MM.1S (cell line): Measurements from ENCODE around the gene HLA-DRB1.

Experiments
- DNase-seq: peaks from one replicate; pipeline ENCODE4 v3.0.0-alpha.2; 2015
- H2AFZ ChIP-seq: fragments of 300-600 bp; sonication (generic); 2 replicates; pipeline ENCODE4 v1.6.0; 2016; ENCODE audit warnings: antibody characterized with exemption, low read length
- H3F3A ChIP-seq: fragments of 300-600 bp; sonication (generic); 2 replicates; pipeline ENCODE4 v1.6.1; 2016; ENCODE audit warnings: mild to moderate bottlenecking, antibody characterized with exemption, low read length, moderate library complexity, mixed read lengths; ENCODE audit not compliant: insufficient read depth
- H3K27ac ChIP-seq: fragments of 300-600 bp; sonication (generic); 2 replicates; pipeline ENCODE4 v1.5.1; 2016; ENCODE audit warnings: mild to moderate bottlenecking, low read length
- H3K27me3 ChIP-seq: fragments of 300-600 bp; sonication (generic); replicated peaks from 2 replicates; pipeline ENCODE4 v1.6.0; 2016; ENCODE audit warnings: low read length; ENCODE audit not compliant: insufficient read depth
- H3K36me3 ChIP-seq: fragments of 300-600 bp; sonication (generic); replicated peaks from 2 replicates; pipeline ENCODE4 v1.6.1; 2016; ENCODE audit warnings: mild to moderate bottlenecking, low read length, mixed read lengths; ENCODE audit not compliant: insufficient read depth
- H3K4me1 ChIP-seq: fragments of 300-600 bp; sonication (generic); 2 replicates; pipeline ENCODE4 v1.6.1; 2016; ENCODE audit warnings: low read length, mixed read lengths
- H3K4me2 ChIP-seq: fragments of 300-600 bp; sonication (generic); 2 replicates; pipeline ENCODE4 v1.6.0; 2016; ENCODE audit warnings: low read depth, low read length
- H3K4me3 ChIP-seq: fragments of 300-600 bp; sonication (generic); 2 replicates; pipeline ENCODE4 v1.5.1; 2016; ENCODE audit warnings: low read length, mixed read lengths
- H3K79me2 ChIP-seq: fragments of 300-600 bp; sonication (generic); 2 replicates; pipeline ENCODE4 v1.6.1; 2016; ENCODE audit warnings: mixed run types, low read length, mixed read lengths
- H3K9ac ChIP-seq: fragments of 300-600 bp; sonication (generic); 2 replicates; pipeline ENCODE4 v1.6.1; 2016; ENCODE audit warnings: low read length, mixed read lengths
- H3K9me2 ChIP-seq: fragments of 300-600 bp; sonication (generic); replicated peaks from 2 replicates; pipeline ENCODE4 v1.6.1; 2016; ENCODE audit warnings: mild to moderate bottlenecking, low read length, mixed read lengths; ENCODE audit not compliant: insufficient read depth
- H3K9me3 ChIP-seq: fragments of 300-600 bp; sonication (generic); replicated peaks from 2 replicates; pipeline ENCODE4 v1.6.1; 2016; ENCODE audit warnings: mild to moderate bottlenecking, low read length, mixed read lengths; ENCODE audit not compliant: insufficient read depth
- H4K20me1 ChIP-seq: fragments of 300-600 bp; sonication (generic); 2 replicates; pipeline ENCODE4 v1.6.1; 2016; ENCODE audit warnings: mild to moderate bottlenecking, low read length, moderate library complexity, mixed read lengths; ENCODE audit not compliant: insufficient read depth
- CTCF ChIP-seq: fragments of 300-600 bp; sonication (generic); IDR thresholded peaks from 2 replicates; pipeline ENCODE4 v1.5.1; 2016; ENCODE audit warnings: antibody characterized with exemption, low read length, mixed read lengths
- EZH2 ChIP-seq: fragments of 300-600 bp; sonication (generic); optimal IDR thresholded peaks from 2 replicates; pipeline ENCODE3; 2017; ENCODE audit warnings: low read depth, mild to moderate bottlenecking, antibody characterized with exemption, low read length, mixed read lengths
- EZH2phosphoT487 ChIP-seq: fragments of 300-600 bp; sonication (generic); IDR thresholded peaks from 2 replicates; pipeline ENCODE4 v1.6.1; 2018; ENCODE audit warnings: antibody characterized with exemption, low read length

Gene HLA-DRB1

GRCh38 chr6:32615885-32616532 lies 26.4 kb upstream of the HLA-DRB1 start:
- no peaks in the 10 kb centered on the region for H3K27me3 ChIP-seq
- H3K79me2 ChIP-seq, result no peaks in the 10 kb centered on the region
- no peaks in the 10 kb centered on the region for H3K9me3 ChIP-seq
- H3K36me3 ChIP-seq, result no peaks in the 10 kb centered on the region
- TF ChIP-seq CTCF, result no peak
- TF ChIP-seq EZH2, result no peak
- no peak for TF ChIP-seq EZH2phosphoT487
- no peaks in the 10 kb centered on the region for H3K9me2 ChIP-seq
- 0 out of 2 replicates have a peak, but pooled peaks cover 2% of the 10 kb centered on the region for H3K4me1 ChIP-seq
- DNase-seq, result no peak
- no peaks in the 10 kb centered on the region for H4K20me1 ChIP-seq
- H3F3A ChIP-seq, result no peaks in the 10 kb centered on the region
- no peak overlapping the region for H3K4me3 ChIP-seq
- no peak overlapping the region for H3K27ac ChIP-seq
- no peak overlapping the region for H3K9ac ChIP-seq
- H2AFZ ChIP-seq, result no peak overlapping the region
- no peak overlapping the region for H3K4me2 ChIP-seq

- H3K9me2 ChIP-seq, result no peaks in the 10 kb centered on the region
- H3K36me3 ChIP-seq, result no peaks in the 10 kb centered on the region
- no peaks in the 10 kb centered on the region for H4K20me1 ChIP-seq
- H3K4me3 ChIP-seq, result no peak overlapping the region
- H3K79me2 ChIP-seq, result no peaks in the 10 kb centered on the region
- H3K4me2 ChIP-seq, result no peak overlapping the region
- H3K27ac ChIP-seq, result no peak overlapping the region
- no peak overlapping the region for H2AFZ ChIP-seq
- H3F3A ChIP-seq, result no peaks in the 10 kb centered on the region
- no peak for DNase-seq
- H3K9ac ChIP-seq, result no peak overlapping the region
- H3K4me1 ChIP-seq, result peaks cover 1% of the 10 kb centered on the region
- H3K9me3 ChIP-seq, result no peaks in the 10 kb centered on the region
- TF ChIP-seq EZH2phosphoT487 (no peak), CTCF (no peak), EZH2 (no peak)
- H3K27me3 ChIP-seq, result no peaks in the 10 kb centered on the region
Observed at GRCh38 chr6:32614366-32615081, 24.9 kb upstream of the HLA-DRB1 start.

GRCh38 chr6:32613475-32613874 lies 23.8 kb upstream of the HLA-DRB1 start:
- Histone ChIP-seq H3K4me3 (no peak overlapping the region), H3K9me2 (no peaks in the 10 kb centered on the region), H3K9ac (no peak overlapping the region), H3F3A (no peaks in the 10 kb centered on the region), H2AFZ (no peak overlapping the region), H4K20me1 (no peaks in the 10 kb centered on the region), H3K4me2 (no peak overlapping the region), H3K4me1 (peaks cover 5% of the 10 kb centered on the region), H3K36me3 (no peaks in the 10 kb centered on the region), H3K27ac (no peak overlapping the region), H3K27me3 (no peaks in the 10 kb centered on the region), H3K79me2 (no peaks in the 10 kb centered on the region), H3K9me3 (no peaks in the 10 kb centered on the region)
- no peak for DNase-seq
- TF ChIP-seq EZH2 (no peak), CTCF (no peak), EZH2phosphoT487 (no peak)
